Natural killer cell (primary cell): ENCODE data around the gene EPB41L5. TPM values are rescaled to one million over a fixed set of nuclear protein-coding genes. Genes with fewer than 3 reads are reported as not detected.
"Not testable (repeated sequence)": the region's sequence is repeated elsewhere in the genome, so short reads cannot be mapped to it uniquely, and the experiment has no call there.

ENCODE experiments used
- ATAC-seq, 3 donors: fragments of 150-1000 bp in 2 of 3; fragments of 200-7000 bp in 1 of 3; cut with Tn5 transposase; 1 replicate in 1 of 3; 2 replicates in 2 of 3; pipeline ENCODE4 v1.10.0; 2021; ENCODE audit warnings: mild to moderate bottlenecking in 2 of 3, moderate library complexity in 2 of 3
- DNase-seq, 2 donors: peaks; one replicate each; pipeline versions ENCODE4 v3.0.0 to v3.0.0-alpha.2; 2013 to 2021; ENCODE audit warnings: mixed read lengths in 1 of 2
- H3K27ac ChIP-seq: one replicate; pipeline ENCODE4 v1.5.1; 2013; ENCODE audit warnings: mild to moderate bottlenecking, low read length
- H3K27me3 ChIP-seq: one replicate; pipeline ENCODE4 v1.6.1; 2013; ENCODE audit warnings: low read length; ENCODE audit not compliant: control insufficient read depth, insufficient read depth
- H3K36me3 ChIP-seq: one replicate; pipeline ENCODE4 v1.6.1; 2013; ENCODE audit warnings: low read length; ENCODE audit not compliant: control insufficient read depth, insufficient read depth
- H3K4me1 ChIP-seq: one replicate; pipeline ENCODE4 v1.6.1; 2013; ENCODE audit warnings: low read length; ENCODE audit not compliant: control insufficient read depth, insufficient read depth
- H3K4me3 ChIP-seq: one replicate; pipeline ENCODE4 v1.5.1; 2013; ENCODE audit warnings: low read length
- H3K9me3 ChIP-seq: one replicate; pipeline ENCODE4 v1.6.1; 2013; ENCODE audit warnings: low read length; ENCODE audit not compliant: control insufficient read depth, insufficient read depth
- H3K27ac Mint-ChIP-seq, 2 donors: one replicate each; pipeline ENCODE4 v1.8.0; 2022; ENCODE audit warnings: mild to moderate bottlenecking in 2 of 2, mixed read lengths in 2 of 2, moderate library complexity in 1 of 2
- H3K27me3 Mint-ChIP-seq, 2 donors: one replicate each; pipeline ENCODE4 v1.8.0; 2022; ENCODE audit warnings: low read depth in 2 of 2, mixed read lengths in 2 of 2
- H3K36me3 Mint-ChIP-seq: one replicate; pipeline ENCODE4 v1.8.0; 2022; ENCODE audit warnings: mixed read lengths
- H3K4me1 Mint-ChIP-seq, 2 donors: one replicate each; pipeline ENCODE4 v1.8.0; 2022; ENCODE audit warnings: mixed read lengths in 2 of 2
- H3K4me3 Mint-ChIP-seq: one replicate; pipeline ENCODE4 v1.8.0; 2022; ENCODE audit warnings: mild to moderate bottlenecking, moderate library complexity, mixed read lengths
- H3K9me3 Mint-ChIP-seq, 2 donors: one replicate each; pipeline ENCODE4 v1.8.0; 2022; ENCODE audit warnings: mixed read lengths in 2 of 2
- WGBS: methylation state at CpG from one replicate; pipeline ENCODE4 v1.1.7; 2013; ENCODE audit warnings: missing lambda C conversion rate; ENCODE audit not compliant: insufficient coverage; 5-methylcytosine and 5-hydroxymethylcytosine counted together
- intact Hi-C: fragments of 100-400 bp; cut with micrococcal nuclease; formaldehyde crosslinking; loops from one replicate; pipeline ENCODE4 v1.14.2; 2022
- total RNA-seq, 4 donors: library from RNA; stranded (reverse); fragments of 120-200 nt in 1 of 4; gene quantifications; one replicate each; pipeline versions ENCODE4 v1.2.3 to v1.2.4, GENCODE V29; 2013 to 2022
- TF ChIP-seq, protein P1 (sequence below): fragments of 200-600 bp; IDR thresholded peaks from one replicate; pipeline ENCODE4 v1.8.0; 2022; ENCODE audit warnings: antibody characterized with exemption

The EPB41L5 gene
- total RNA-seq, 3 donors from 2014 or later (not counting 1 experiment from before 2014, with no cell fraction given), result 3.0 to 8.5 (median 3.6) TPM

DNA sequence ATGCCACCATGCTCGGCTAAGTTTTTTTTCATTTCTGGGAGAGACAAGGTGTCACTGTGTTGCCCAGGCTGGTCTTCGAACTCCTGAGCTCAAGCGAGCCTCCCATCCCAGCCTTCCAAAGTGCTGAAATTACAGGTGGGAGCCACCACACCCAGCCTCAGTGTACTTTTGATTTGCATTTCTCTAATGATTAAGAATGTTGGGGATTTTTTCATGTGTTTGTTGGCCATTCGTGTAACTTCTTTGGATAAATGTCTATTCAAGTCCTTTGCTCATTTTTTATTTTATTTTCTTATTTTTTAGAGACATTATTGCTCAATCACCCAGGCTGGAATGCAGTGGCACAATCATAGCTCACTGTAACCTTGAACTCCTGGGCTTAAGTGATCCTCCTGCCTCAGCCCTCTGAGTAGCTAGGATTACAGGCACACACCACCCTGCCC is 137.2 kb downstream of the EPB41L5 start:
- Histone ChIP-seq H3K27ac (no peak overlapping the region), H3K4me1 (no peaks in the 10 kb centered on the region), H3K27me3 (no peaks in the 10 kb centered on the region), H3K36me3 (no peaks in the 10 kb centered on the region), H3K4me3 (no peak overlapping the region), H3K9me3 (peaks cover 6% of the 10 kb centered on the region)
- Mint-ChIP-seq H3K4me3 (no peak overlapping the region), H3K27me3 (no peaks in the 10 kb centered on the region), H3K27ac (no peak overlapping the region), H3K36me3 (peaks cover 15% of the 10 kb centered on the region), H3K4me1 (no peaks in the 10 kb centered on the region), H3K9me3 (peaks cover under 1% of the 10 kb centered on the region in 2 donors)
- 98% methylated on average over 3 of the region's 4 CpGs for WGBS
- DNase-seq (no peak), ATAC-seq (no peak)
- intact Hi-C loops, result no loop called here
- TF ChIP-seq, protein P1, sequence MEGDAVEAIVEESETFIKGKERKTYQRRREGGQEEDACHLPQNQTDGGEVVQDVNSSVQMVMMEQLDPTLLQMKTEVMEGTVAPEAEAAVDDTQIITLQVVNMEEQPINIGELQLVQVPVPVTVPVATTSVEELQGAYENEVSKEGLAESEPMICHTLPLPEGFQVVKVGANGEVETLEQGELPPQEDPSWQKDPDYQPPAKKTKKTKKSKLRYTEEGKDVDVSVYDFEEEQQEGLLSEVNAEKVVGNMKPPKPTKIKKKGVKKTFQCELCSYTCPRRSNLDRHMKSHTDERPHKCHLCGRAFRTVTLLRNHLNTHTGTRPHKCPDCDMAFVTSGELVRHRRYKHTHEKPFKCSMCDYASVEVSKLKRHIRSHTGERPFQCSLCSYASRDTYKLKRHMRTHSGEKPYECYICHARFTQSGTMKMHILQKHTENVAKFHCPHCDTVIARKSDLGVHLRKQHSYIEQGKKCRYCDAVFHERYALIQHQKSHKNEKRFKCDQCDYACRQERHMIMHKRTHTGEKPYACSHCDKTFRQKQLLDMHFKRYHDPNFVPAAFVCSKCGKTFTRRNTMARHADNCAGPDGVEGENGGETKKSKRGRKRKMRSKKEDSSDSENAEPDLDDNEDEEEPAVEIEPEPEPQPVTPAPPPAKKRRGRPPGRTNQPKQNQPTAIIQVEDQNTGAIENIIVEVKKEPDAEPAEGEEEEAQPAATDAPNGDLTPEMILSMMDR, result no peak

DNA sequence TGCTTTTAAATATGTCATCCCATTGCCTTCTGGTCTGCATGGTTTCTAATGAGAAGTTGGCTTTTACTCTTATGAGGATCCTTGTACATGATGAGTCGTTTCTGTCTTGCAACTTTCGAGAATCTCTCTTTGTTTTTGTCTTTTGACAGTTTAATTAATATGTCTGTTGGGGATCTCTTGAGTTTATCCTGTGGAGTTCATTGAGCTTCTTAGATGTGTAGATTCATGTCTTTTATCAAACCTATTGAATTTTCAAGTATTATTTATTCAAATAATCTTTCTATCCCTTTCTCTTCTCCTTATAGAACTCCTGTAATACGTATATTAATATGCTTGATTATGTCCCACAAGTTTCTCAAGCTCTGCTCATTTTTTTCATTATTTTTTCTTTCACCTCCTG is 142.4 kb downstream of the EPB41L5 start:
- H3K27me3 Mint-ChIP-seq, result no peaks in the 10 kb centered on the region
- ATAC-seq (no peak), DNase-seq (no peak)
- H3K9me3 ChIP-seq, result peaks cover 13% of the 10 kb centered on the region
- intact Hi-C loops, result no loop called here
- peaks cover 16% of the 10 kb centered on the region for H3K36me3 Mint-ChIP-seq
- H3K36me3 ChIP-seq, result no peaks in the 10 kb centered on the region
- H3K4me3 Mint-ChIP-seq, result no peak overlapping the region
- H3K4me3 ChIP-seq, result no peak overlapping the region
- H3K4me1 ChIP-seq, result no peaks in the 10 kb centered on the region
- H3K27ac ChIP-seq, result no peak overlapping the region
- H3K27me3 ChIP-seq, result no peaks in the 10 kb centered on the region
- 96% methylated on average over 2 of the region's 3 CpGs for WGBS
- H3K4me1 Mint-ChIP-seq, result no peaks in the 10 kb centered on the region
- no peak overlapping the region for H3K27ac Mint-ChIP-seq
- TF ChIP-seq, protein P1, result no peak
- H3K9me3 Mint-ChIP-seq, result peaks cover 2 to 4% of the 10 kb centered on the region in 2 donors

DNA sequence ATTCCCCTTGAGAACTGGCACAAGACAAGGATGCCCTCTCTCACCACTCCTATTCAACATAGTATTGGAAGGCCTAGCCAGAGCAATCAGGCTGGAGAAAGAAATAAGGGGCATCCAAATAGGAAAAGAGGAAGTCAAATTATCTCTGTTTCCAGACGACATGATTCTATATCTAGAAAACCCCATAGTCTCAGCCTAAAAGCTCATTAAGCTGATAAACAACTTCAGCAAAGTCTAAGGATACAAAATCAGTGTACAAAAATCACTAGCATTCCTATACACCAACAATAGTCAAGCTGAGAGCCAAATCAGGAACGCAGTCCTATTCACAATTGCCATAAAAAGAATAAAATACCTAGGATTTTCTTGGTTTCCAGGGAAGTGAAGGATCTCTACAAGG is 145.8 kb downstream of the EPB41L5 start:
- H3K36me3 ChIP-seq, ATAC-seq, H3K27me3 ChIP-seq, H3K4me1 ChIP-seq, H3K4me1 Mint-ChIP-seq, DNase-seq, H3K9me3 Mint-ChIP-seq, intact Hi-C loops, H3K27ac ChIP-seq, H3K9me3 ChIP-seq, H3K4me3 ChIP-seq, H3K27ac Mint-ChIP-seq, H3K4me3 Mint-ChIP-seq, H3K27me3 Mint-ChIP-seq: not testable (repeated sequence)
- peaks cover 11% of the 10 kb centered on the region for H3K36me3 Mint-ChIP-seq
- WGBS, result 58% methylated on average over 2 of the region's 2 CpGs

DNA sequence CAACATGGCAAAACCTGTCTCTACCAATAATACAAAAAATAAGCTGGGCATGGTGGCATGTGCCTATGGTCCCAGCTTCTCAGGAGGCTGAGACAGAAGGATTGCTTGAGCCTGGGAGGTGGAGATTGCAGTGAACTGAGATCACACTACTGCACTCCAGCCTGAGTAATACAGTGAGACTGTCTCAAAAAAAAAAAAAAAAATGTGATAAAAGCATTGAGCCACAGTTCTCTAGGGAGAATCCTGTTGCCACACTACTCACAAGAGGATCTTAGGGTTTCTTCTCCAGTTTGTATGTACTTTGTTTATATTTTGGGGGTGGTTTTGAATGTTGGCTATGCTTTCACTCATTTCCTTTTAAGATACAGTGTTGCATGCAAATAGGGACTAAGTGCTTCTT is 148.3 kb downstream of the EPB41L5 start:
- TF ChIP-seq, protein P1, result no peak
- H3K36me3 ChIP-seq, result no peaks in the 10 kb centered on the region

More for the DNA sequence above, 148.3 kb downstream of the EPB41L5 start:
- H3K4me1 Mint-ChIP-seq, result no peaks in the 10 kb centered on the region
- H3K27me3 Mint-ChIP-seq, result no peaks in the 10 kb centered on the region
- intact Hi-C loops, result no loop called here
- H3K36me3 Mint-ChIP-seq, result peaks cover 11% of the 10 kb centered on the region
- ATAC-seq (no peak), DNase-seq (no peak)
- no peak overlapping the region for H3K4me3 Mint-ChIP-seq
- Histone ChIP-seq H3K4me3 (no peak overlapping the region), H3K27me3 (no peaks in the 10 kb centered on the region), H3K27ac (no peak overlapping the region), H3K9me3 (no peaks in the 10 kb centered on the region), H3K4me1 (no peaks in the 10 kb centered on the region)
- H3K9me3 Mint-ChIP-seq, result no peaks in the 10 kb centered on the region
- H3K27ac Mint-ChIP-seq, result no peak overlapping the region
